Tibial nerve (tissue), 4 donors: ENCODE measurements around the gene SCD. TPM values are rescaled to one million over a fixed set of nuclear protein-coding genes. Genes with fewer than 3 reads are reported as not detected.

Experiments
- DNase-seq, 2 donors: peaks; one replicate each; pipeline ENCODE4 v3.0.0-alpha.2; 2019; ENCODE audit warnings: low spot score in 2 of 2
- H3K27ac ChIP-seq, 4 donors: fragments of 200-600 bp; sonication (generic) in 3 of 4; one replicate each; pipeline ENCODE4 v1.5.1; 2017 to 2019; ENCODE audit warnings: mild to moderate bottlenecking in 1 of 4
- H3K27me3 ChIP-seq, 2 donors: fragments of 200-600 bp; sonication (generic) in 1 of 2; one replicate each; pipeline versions ENCODE4 v1.5.1 to v1.6.0; 2017 to 2019
- H3K36me3 ChIP-seq, 3 donors: fragments of 200-600 bp; sonication (generic); one replicate each; pipeline ENCODE4 v1.5.1; 2018 to 2019
- H3K4me1 ChIP-seq, 4 donors: fragments of 200-600 bp; sonication (generic) in 3 of 4; one replicate each; pipeline ENCODE4 v1.5.1; 2017 to 2019
- H3K4me3 ChIP-seq, 4 donors: fragments of 200-600 bp; sonication (generic) in 3 of 4; one replicate each; pipeline ENCODE4 v1.5.1; 2017 to 2019; ENCODE audit warnings: mild to moderate bottlenecking in 1 of 4, moderate library complexity in 1 of 4
- H3K9me3 ChIP-seq, 4 donors: fragments of 200-600 bp; sonication (generic) in 3 of 4; one replicate each; pipeline ENCODE4 v1.5.1; 2017 to 2019
- CTCF ChIP-seq, 5 experiments: fragments of 200-600 bp in 3 of 5; fragments of 450-650 bp in 2 of 5; sonication (generic) in 3 of 5; IDR thresholded peaks; one replicate each; pipeline ENCODE4 v1.5.1; 2016 to 2019; ENCODE audit warnings: antibody characterized with exemption in 5 of 5, mild to moderate bottlenecking in 3 of 5, moderate library complexity in 2 of 5
- EP300 ChIP-seq, 2 donors: sonication (generic); formaldehyde crosslinking; IDR thresholded peaks; one replicate each; pipeline ENCODE4 v1.6.1; 2017; ENCODE audit warnings: antibody characterized with exemption in 2 of 2, mild to moderate bottlenecking in 1 of 2
- POLR2A ChIP-seq, 2 donors: fragments of 450-650 bp; IDR thresholded peaks; one replicate each; pipeline ENCODE4 v1.6.1; 2017; ENCODE audit warnings: antibody characterized with exemption in 2 of 2, mild to moderate bottlenecking in 2 of 2, moderate library complexity in 2 of 2
- WGBS, 2 donors: methylation state at CpG; one replicate each; pipeline ENCODE4 v1.1.5; 2018; 5-methylcytosine and 5-hydroxymethylcytosine counted together
- total RNA-seq, 4 donors: library from RNA; depleted of rRNA; stranded (reverse); fragments of >200 nt; gene quantifications; one replicate each; pipeline ENCODE4 v1.1.0, GENCODE V29; 2016

The SCD gene
- total RNA-seq, 4 donors from 2014 or later: 118 to 500 (median 249) TPM

DNA sequence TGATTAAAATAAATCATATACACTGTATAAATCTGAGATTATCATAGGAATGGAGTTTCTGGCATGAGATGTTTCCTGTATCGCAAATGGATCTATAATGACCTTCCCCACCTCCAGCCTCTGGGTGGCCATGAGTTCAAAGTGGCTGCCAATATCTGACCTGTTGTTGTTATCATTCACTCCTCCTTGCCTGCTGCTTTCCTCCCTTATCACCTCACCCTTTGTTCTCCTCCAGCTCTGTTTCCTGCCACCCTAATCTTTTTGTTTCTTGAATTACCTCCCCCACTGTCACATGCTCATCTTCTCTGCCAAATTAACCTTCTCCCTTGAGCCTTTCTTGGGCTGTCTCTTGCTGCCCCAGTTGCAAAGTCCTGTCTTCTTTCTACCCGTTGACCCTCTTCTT is 12.0 kb downstream of the SCD start:
- no peak for DNase-seq
- no peak overlapping the region for H3K4me3 ChIP-seq
- no peaks in the 10 kb centered on the region for H3K9me3 ChIP-seq
- H3K4me1 ChIP-seq: peaks cover 2 to 34% (median 15%) of the 10 kb centered on the region in 4 donors
- peak overlapping the region in 2 of 4 donors; percentile 21 to 52 for H3K27ac ChIP-seq
- WGBS, 2 donors: 46 to 52% methylated on average over 2 of the region's 2 CpGs
- H3K36me3 ChIP-seq: peaks cover 0 to 56% (median 7%) of the 10 kb centered on the region in 3 donors
- no peaks in the 10 kb centered on the region for H3K27me3 ChIP-seq
- TF ChIP-seq CTCF (IDR thresholded peaks at IDR 0.05) (no peak), EP300 (IDR thresholded peaks at IDR 0.05) (no peak), POLR2A (IDR thresholded peaks at IDR 0.05) (no peak)

GRCh38 chr10:100359529-100360150 is 12.6 kb downstream of the SCD start:
- WGBS, 2 donors: 15 to 32% methylated on average over 3 of the region's 3 CpGs
- Histone ChIP-seq H3K4me1 (peaks cover 2 to 38% (median 15%) of the 10 kb centered on the region in 4 donors), H3K4me3 (no peak overlapping the region), H3K27me3 (no peaks in the 10 kb centered on the region), H3K9me3 (no peaks in the 10 kb centered on the region), H3K27ac (peak overlapping the region in 2 of 4 donors; percentile 21 to 62), H3K36me3 (peaks cover 0 to 50% (median 7%) of the 10 kb centered on the region in 3 donors)
- TF ChIP-seq POLR2A (IDR thresholded peaks at IDR 0.05): no peak
- TF ChIP-seq EP300 (IDR thresholded peaks at IDR 0.05): no peak
- no peak for TF ChIP-seq CTCF (IDR thresholded peaks at IDR 0.05)
- no peak for DNase-seq

DNA sequence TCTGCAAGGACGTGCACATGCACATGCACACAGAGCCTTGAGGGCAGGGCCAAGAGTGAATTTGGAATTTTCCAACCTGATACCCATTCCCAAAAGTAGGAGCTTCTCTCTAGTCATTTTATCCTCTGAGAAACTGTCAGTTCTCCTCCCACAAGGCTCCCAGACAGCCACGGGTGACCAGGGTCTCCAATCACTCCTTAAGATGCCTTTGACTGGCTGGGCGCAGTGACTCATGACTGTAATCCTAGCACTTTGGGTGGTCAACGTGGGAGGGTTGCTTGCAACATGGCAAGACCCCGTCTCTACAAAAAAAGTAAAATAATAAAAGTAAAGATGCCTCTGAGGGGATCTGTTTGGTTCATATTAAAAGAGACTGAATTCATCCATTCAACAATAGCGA is 13.2 kb downstream of the SCD start:
- Histone ChIP-seq H3K36me3 (peaks cover 0 to 44% (median 7%) of the 10 kb centered on the region in 3 donors), H3K4me3 (no peak overlapping the region), H3K4me1 (peaks cover 2 to 44% (median 17%) of the 10 kb centered on the region in 4 donors), H3K27me3 (no peaks in the 10 kb centered on the region), H3K9me3 (no peaks in the 10 kb centered on the region), H3K27ac (peak overlapping the region in 2 of 4 donors; percentile 21 to 62)
- no peak for TF ChIP-seq EP300 (IDR thresholded peaks at IDR 0.05)
- no peak for TF ChIP-seq POLR2A (IDR thresholded peaks at IDR 0.05)
- no peak for TF ChIP-seq CTCF (IDR thresholded peaks at IDR 0.05)
- no peak for DNase-seq
- WGBS, 2 donors: 68 to 71% methylated on average over 6 of the region's 6 CpGs

DNA sequence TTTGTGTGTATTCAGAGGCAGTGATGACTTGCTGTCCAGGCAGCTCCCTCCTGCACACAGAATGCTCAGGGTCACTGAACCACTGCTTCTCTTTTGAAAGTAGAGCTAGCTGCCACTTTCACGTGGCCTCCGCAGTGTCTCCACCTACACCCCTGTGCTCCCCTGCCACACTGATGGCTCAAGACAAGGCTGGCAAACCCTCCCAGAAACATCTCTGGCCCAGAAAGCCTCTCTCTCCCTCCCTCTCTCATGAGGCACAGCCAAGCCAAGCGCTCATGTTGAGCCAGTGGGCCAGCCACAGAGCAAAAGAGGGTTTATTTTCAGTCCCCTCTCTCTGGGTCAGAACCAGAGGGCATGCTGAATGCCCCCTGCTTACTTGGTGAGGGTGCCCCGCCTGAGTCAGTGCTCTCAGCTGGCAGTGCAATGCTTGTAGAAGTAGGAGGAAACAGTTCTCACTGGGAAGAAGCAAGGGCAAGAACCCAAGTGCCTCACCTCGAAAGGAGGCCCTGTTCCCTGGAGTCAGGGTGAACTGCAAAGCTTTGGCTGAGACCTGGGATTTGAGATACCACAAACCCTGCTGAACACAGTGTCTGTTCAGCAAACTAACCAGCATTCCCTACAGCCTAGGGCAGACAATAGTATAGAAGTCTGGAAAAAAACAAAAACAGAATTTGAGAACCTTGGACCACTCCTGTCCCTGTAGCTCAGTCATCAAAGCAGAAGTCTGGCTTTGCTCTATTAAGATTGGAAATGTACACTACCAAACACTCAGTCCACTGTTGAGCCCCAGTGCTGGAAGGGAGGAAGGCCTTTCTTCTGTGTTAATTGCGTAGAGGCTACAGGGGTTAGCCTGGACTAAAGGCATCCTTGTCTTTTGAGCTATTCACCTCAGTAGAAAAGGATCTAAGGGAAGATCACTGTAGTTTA is 15.8 kb downstream of the SCD start:
- DNase-seq: no peak
- Histone ChIP-seq H3K4me3 (no peak overlapping the region), H3K4me1 (peaks cover 0 to 47% (median 20%) of the 10 kb centered on the region in 4 donors), H3K36me3 (peaks cover 0 to 18% (median 0%) of the 10 kb centered on the region in 3 donors), H3K9me3 (no peaks in the 10 kb centered on the region), H3K27ac (peak overlapping the region in 2 of 4 donors; percentile 54 to 83), H3K27me3 (no peaks in the 10 kb centered on the region)
- TF ChIP-seq CTCF (IDR thresholded peaks at IDR 0.05): no peak
- TF ChIP-seq POLR2A (IDR thresholded peaks at IDR 0.05): no peak
- TF ChIP-seq EP300 (IDR thresholded peaks at IDR 0.05): no peak
- WGBS, 2 donors: 44 to 58% methylated on average over 6 of the region's 6 CpGs

GRCh38 chr10:100364175-100364574 is 17.1 kb downstream of the SCD start:
- no peak for DNase-seq
- H3K9me3 ChIP-seq: no peaks in the 10 kb centered on the region
- WGBS, 2 donors: 78 to 83% methylated on average over 3 of the region's 3 CpGs
- H3K27me3 ChIP-seq: no peaks in the 10 kb centered on the region
- peak overlapping the region in 1 of 4 donors; percentile 83 for H3K27ac ChIP-seq
- peaks cover 0 to 44% (median 20%) of the 10 kb centered on the region in 4 donors for H3K4me1 ChIP-seq
- TF ChIP-seq POLR2A (IDR thresholded peaks at IDR 0.05) (no peak), EP300 (IDR thresholded peaks at IDR 0.05) (no peak), CTCF (IDR thresholded peaks at IDR 0.05) (no peak)
- no peak overlapping the region for H3K4me3 ChIP-seq
- peaks cover 0 to 15% (median 0%) of the 10 kb centered on the region in 3 donors for H3K36me3 ChIP-seq
